Hepatocyte (in vitro differentiated cells): Measurements from ENCODE around the gene TNP2. TPM values are rescaled to one million over a fixed set of nuclear protein-coding genes. Genes with fewer than 3 reads are reported as not detected.

Experiments used
- DNase-seq: peaks from one replicate; pipeline ENCODE4 v3.0.0-alpha.2; 2016; ENCODE audit warnings: low spot score
- H2AFZ ChIP-seq: fragments of 200-600 bp; sonication (generic); 2 replicates; pipeline ENCODE4 v1.6.0; 2016; ENCODE audit warnings: antibody characterized with exemption, mild to moderate bottlenecking
- H3K27ac ChIP-seq: fragments of 200-600 bp; sonication (generic); 2 replicates; pipeline ENCODE4 v1.5.1; 2016; ENCODE audit warnings: mild to moderate bottlenecking
- H3K27me3 ChIP-seq: fragments of 200-600 bp; sonication (generic); 2 replicates; pipeline ENCODE4 v1.6.1; 2016
- H3K36me3 ChIP-seq: fragments of 200-600 bp; sonication (generic); replicated peaks from 2 replicates; pipeline ENCODE4 v1.5.1; 2016; ENCODE audit warnings: low read depth; ENCODE audit not compliant: insufficient read depth
- H3K4me1 ChIP-seq: fragments of 200-600 bp; sonication (generic); 2 replicates; pipeline ENCODE4 v1.5.1; 2016; ENCODE audit warnings: mild to moderate bottlenecking, moderate library complexity; ENCODE audit not compliant: insufficient read depth
- H3K4me2 ChIP-seq: fragments of 200-600 bp; sonication (generic); 2 replicates; pipeline ENCODE4 v1.6.0; 2016
- H3K4me3 ChIP-seq: fragments of 200-600 bp; sonication (generic); 2 replicates; pipeline ENCODE4 v1.5.1; 2016; ENCODE audit warnings: mild to moderate bottlenecking
- H3K79me2 ChIP-seq: fragments of 200-600 bp; sonication (generic); 2 replicates; pipeline ENCODE4 v1.6.0; 2017; ENCODE audit warnings: mild to moderate bottlenecking
- H3K9me2 ChIP-seq: fragments of 200-600 bp; sonication (generic); replicated peaks from 2 replicates; pipeline ENCODE4 v1.6.0; 2017; ENCODE audit warnings: mild to moderate bottlenecking; ENCODE audit not compliant: insufficient read depth
- H3K9me3 ChIP-seq: fragments of 200-600 bp; sonication (generic); 2 replicates; pipeline ENCODE4 v1.5.1; 2016; ENCODE audit warnings: low read depth, mild to moderate bottlenecking
- H4K20me1 ChIP-seq: fragments of 200-600 bp; sonication (generic); 2 replicates; pipeline ENCODE4 v1.6.0; 2016; ENCODE audit warnings: mild to moderate bottlenecking; ENCODE audit not compliant: insufficient read depth, poor library complexity, severe bottlenecking
- CTCF ChIP-seq: fragments of 200-600 bp; sonication (generic); IDR thresholded peaks from 2 replicates; pipeline ENCODE4 v1.5.1; 2016; ENCODE audit warnings: antibody characterized with exemption, mild to moderate bottlenecking; ENCODE audit not compliant: poor library complexity
- EZH2 ChIP-seq: fragments of 200-600 bp; sonication (generic); IDR thresholded peaks from 2 replicates; pipeline ENCODE4 v1.6.1; 2016; ENCODE audit warnings: antibody characterized with exemption, mild to moderate bottlenecking, borderline replicate concordance
- EZH2phosphoT487 ChIP-seq: fragments of 200-600 bp; sonication (generic); IDR thresholded peaks from one replicate; pipeline ENCODE4 v1.6.1; 2018; ENCODE audit warnings: antibody characterized with exemption, mild to moderate bottlenecking, low read depth, moderate library complexity; ENCODE audit not compliant: unreplicated experiment, severe bottlenecking
- WGBS: methylation state at CpG from one replicate; pipeline ENCODE4 v1.1.6; 2016; ENCODE audit warnings: low lambda C conversion rate; ENCODE audit errors: missing lambda C conversion rate; 5-methylcytosine and 5-hydroxymethylcytosine counted together
- polyA plus RNA-seq: library from polyadenylated mRNA; unstranded; fragments of >200 nt; fragmentation: Nextera tagmentation; extraction: Ambion mirVana; gene quantifications from 2 replicates; pipeline ENCODE4 v1.2.1, GENCODE V29; 2016
- total RNA-seq: library from RNA; depleted of rRNA; stranded (reverse); fragments of >200 nt; gene quantifications from 2 replicates; pipeline ENCODE4 v1.2.3, GENCODE V29; 2014

TNP2 gene
- total and polyA plus RNA-seq, 2 experiments from 2014 or later, result not detected

GRCh38 chr16:11315510-11315909 lies 46.4 kb upstream of the TNP2 start:
- Histone ChIP-seq H2AFZ (no peak overlapping the region), H3K4me1 (peaks cover 17% of the 10 kb centered on the region), H4K20me1 (no peaks in the 10 kb centered on the region), H3K9me3 (no peaks in the 10 kb centered on the region), H3K4me3 (no peak overlapping the region), H3K27me3 (no peaks in the 10 kb centered on the region), H3K9me2 (no peaks in the 10 kb centered on the region), H3K36me3 (no peaks in the 10 kb centered on the region), H3K27ac (peak overlapping the region; percentile 74), H3K79me2 (no peaks in the 10 kb centered on the region), H3K4me2 (no peak overlapping the region)
- 28% methylated on average over 12 of the region's 13 CpGs for WGBS
- no peak for TF ChIP-seq CTCF
- no peak for TF ChIP-seq EZH2
- TF ChIP-seq EZH2phosphoT487, result no peak
- DNase-seq, result peak; percentile 69

GRCh38 chr16:11314309-11314894 lies 45.3 kb upstream of the TNP2 start:
- H3K9me3 ChIP-seq, result no peaks in the 10 kb centered on the region
- 90% methylated on average over 8 of the region's 8 CpGs for WGBS
- H3K27me3 ChIP-seq, result no peaks in the 10 kb centered on the region
- no peak for DNase-seq
- peaks cover 18% of the 10 kb centered on the region for H3K4me1 ChIP-seq
- no peaks in the 10 kb centered on the region for H4K20me1 ChIP-seq
- H3K79me2 ChIP-seq, result no peaks in the 10 kb centered on the region
- H3K4me3 ChIP-seq, result no peak overlapping the region
- H2AFZ ChIP-seq, result no peak overlapping the region
- H3K36me3 ChIP-seq, result no peaks in the 10 kb centered on the region
- no peaks in the 10 kb centered on the region for H3K9me2 ChIP-seq
- no peak overlapping the region for H3K4me2 ChIP-seq
- TF ChIP-seq EZH2 (no peak), EZH2phosphoT487 (no peak), CTCF (no peak)
- H3K27ac ChIP-seq, result peak overlapping the region; percentile 59

- no peaks in the 10 kb centered on the region for H3K79me2 ChIP-seq
- no peaks in the 10 kb centered on the region for H3K9me3 ChIP-seq
- peak overlapping the region; percentile 59 for H3K27ac ChIP-seq
- H3K4me3 ChIP-seq, result no peak overlapping the region
- H3K4me1 ChIP-seq, result peaks cover 24% of the 10 kb centered on the region
- TF ChIP-seq EZH2 (no peak), EZH2phosphoT487 (no peak), CTCF (no peak)
- H2AFZ ChIP-seq, result no peak overlapping the region
- no peaks in the 10 kb centered on the region for H3K9me2 ChIP-seq
- H4K20me1 ChIP-seq, result no peaks in the 10 kb centered on the region
- no peaks in the 10 kb centered on the region for H3K27me3 ChIP-seq
- 86% methylated on average over 9 of the region's 9 CpGs for WGBS
- no peak for DNase-seq
- no peaks in the 10 kb centered on the region for H3K36me3 ChIP-seq
- peak overlapping the region; percentile 9 for H3K4me2 ChIP-seq
Measured at GRCh38 chr16:11313493-11314308, 44.6 kb upstream of the TNP2 start.
